Keratinocyte (primary cell): ENCODE data around the gene DPYSL4. TPM values are rescaled to one million over a fixed set of nuclear protein-coding genes. Genes with fewer than 3 reads are reported as not detected.

ENCODE experiments used
- DNase-seq: peaks from one replicate; pipeline ENCODE4 v3.0.0-alpha.2; 2011; ENCODE audit warnings: low read depth, missing footprints, low spot score
- FAIRE-seq: peaks from 2 replicates; lab custom pipeline; 2011; peaks lifted over from hg19 to GRCh38; lab: Jason Lieb, UNC
- H2AFZ ChIP-seq: 2 replicates; pipeline ENCODE4 v1.6.0; 2012; ENCODE audit warnings: low read length, control low read depth, inconsistent platforms; ENCODE audit not compliant: control insufficient read depth
- H3K27ac ChIP-seq: 2 replicates; pipeline ENCODE4 v1.5.1; 2011; ENCODE audit warnings: low read length; ENCODE audit not compliant: control insufficient read depth, insufficient read depth
- H3K27me3 ChIP-seq: 3 replicates; pipeline ENCODE4 v1.6.0; 2011; ENCODE audit warnings: low read length; ENCODE audit not compliant: control insufficient read depth, insufficient read depth; ENCODE audit errors: extremely low read depth
- H3K36me3 ChIP-seq, 2 experiments: 2 replicates in 1 of 2; 3 replicates in 1 of 2; pipeline ENCODE4 v1.5.1; 2011; ENCODE audit warnings: low read length in 2 of 2, mild to moderate bottlenecking in 1 of 2; ENCODE audit not compliant: control insufficient read depth in 2 of 2, insufficient read depth in 2 of 2; ENCODE audit errors: extremely low read depth in 1 of 2
- H3K4me1 ChIP-seq: 3 replicates; pipeline ENCODE4 v1.5.1; 2011; ENCODE audit warnings: low read length; ENCODE audit not compliant: control insufficient read depth, insufficient read depth; ENCODE audit errors: extremely low read depth
- H3K4me2 ChIP-seq: 3 replicates; pipeline ENCODE4 v1.6.0; 2011; ENCODE audit warnings: low read depth, low read length; ENCODE audit not compliant: control insufficient read depth, insufficient read depth; ENCODE audit errors: extremely low read depth
- H3K4me3 ChIP-seq, 3 experiments: fragments of 200-600 bp in 1 of 3; sonication (generic) in 1 of 3; 2 replicates in 2 of 3; 3 replicates in 1 of 3; pipeline ENCODE4 v1.5.1; 2011 to 2016; ENCODE audit warnings: low read length in 3 of 3, mild to moderate bottlenecking in 3 of 3, control low read depth in 2 of 3, inconsistent platforms in 1 of 3, low read depth in 1 of 3, mixed read lengths in 1 of 3, mixed run types in 1 of 3, moderate library complexity in 1 of 3; ENCODE audit not compliant: control insufficient read depth in 2 of 3, insufficient read depth in 2 of 3; ENCODE audit errors: extremely low read depth in 1 of 3
- H3K79me2 ChIP-seq: 2 replicates; pipeline ENCODE4 v1.6.0; 2012; ENCODE audit warnings: low read length; ENCODE audit not compliant: control insufficient read depth, insufficient read depth
- H3K9ac ChIP-seq: 3 replicates; pipeline ENCODE4 v1.6.0; 2011; ENCODE audit warnings: low read length; ENCODE audit not compliant: control insufficient read depth, insufficient read depth; ENCODE audit errors: extremely low read depth
- H3K9me1 ChIP-seq: 3 replicates; pipeline ENCODE4 v1.6.0; 2011; ENCODE audit warnings: low read length; ENCODE audit not compliant: control insufficient read depth, insufficient read depth; ENCODE audit errors: extremely low read depth
- H3K9me3 ChIP-seq: 2 replicates; pipeline ENCODE4 v1.5.1; 2012; ENCODE audit warnings: low read depth, low read length; ENCODE audit not compliant: control insufficient read depth
- H4K20me1 ChIP-seq: 3 replicates; pipeline ENCODE4 v1.6.0; 2011; ENCODE audit warnings: low read length; ENCODE audit not compliant: control insufficient read depth, insufficient read depth; ENCODE audit errors: extremely low read depth
- EZH2 ChIP-seq: IDR thresholded peaks from one replicate; pipeline ENCODE4 v1.6.1; 2012; ENCODE audit warnings: inconsistent platforms, mild to moderate bottlenecking, low read length, moderate library complexity
- dilution Hi-C: fragments of 300-500 bp; cut with MboI; formaldehyde crosslinking; loops from one replicate; pipeline ENCODE4 v1.7.0; 2020; ENCODE audit warnings: low sequenced_read_pairs; ENCODE audit not compliant: extremely low pct_ligation_motif_present
- polyA plus RNA-seq, 5 experiments: library from polyadenylated mRNA; depleted of rRNA in 3 of 5; stranded (reverse) in 3 of 5; stranded (forward) in 1 of 5; unstranded in 1 of 5; fragments of >200 nt; gene quantifications; 1 replicate in 1 of 5; 2 replicates in 3 of 5; 3 replicates in 1 of 5; pipeline versions ENCODE4 v1.2.1 to v1.2.3, GENCODE V29; 2011 to 2012; ENCODE audit warnings: missing spikeins in 2 of 5, low read depth in 1 of 5, low replicate concordance in 1 of 5
- TF ChIP-seq, protein P1 (sequence below), 3 experiments: IDR thresholded peaks in 1 of 3; conservative IDR thresholded peaks in 1 of 3; optimal IDR thresholded peaks in 1 of 3; 2 replicates in 2 of 3; 3 replicates in 1 of 3; pipeline versions ENCODE3 to v1.5.1; 2011; ENCODE audit warnings: low read length in 3 of 3, mild to moderate bottlenecking in 3 of 3, moderate library complexity in 2 of 3, control low read depth in 1 of 3, inconsistent platforms in 1 of 3; ENCODE audit not compliant: insufficient read depth in 2 of 3; ENCODE audit errors: extremely low read depth in 1 of 3

Gene DPYSL4
- polyA plus RNA-seq, 1 donor (not counting 4 experiments of a cell fraction or from before 2014, with no cell fraction given): 7.4 TPM

GRCh38 chr10:132243141-132243540 lies 56.4 kb downstream of the DPYSL4 start:
- H3K36me3 ChIP-seq: no peaks in the 10 kb centered on the region
- H3K79me2 ChIP-seq: no peaks in the 10 kb centered on the region
- no peaks in the 10 kb centered on the region for H3K9me3 ChIP-seq
- FAIRE-seq (no peak), DNase-seq (no peak)
- no peaks in the 10 kb centered on the region for H3K27me3 ChIP-seq
- H3K27ac ChIP-seq: no peak overlapping the region
- no peaks in the 10 kb centered on the region for H4K20me1 ChIP-seq
- TF ChIP-seq, protein P1, sequence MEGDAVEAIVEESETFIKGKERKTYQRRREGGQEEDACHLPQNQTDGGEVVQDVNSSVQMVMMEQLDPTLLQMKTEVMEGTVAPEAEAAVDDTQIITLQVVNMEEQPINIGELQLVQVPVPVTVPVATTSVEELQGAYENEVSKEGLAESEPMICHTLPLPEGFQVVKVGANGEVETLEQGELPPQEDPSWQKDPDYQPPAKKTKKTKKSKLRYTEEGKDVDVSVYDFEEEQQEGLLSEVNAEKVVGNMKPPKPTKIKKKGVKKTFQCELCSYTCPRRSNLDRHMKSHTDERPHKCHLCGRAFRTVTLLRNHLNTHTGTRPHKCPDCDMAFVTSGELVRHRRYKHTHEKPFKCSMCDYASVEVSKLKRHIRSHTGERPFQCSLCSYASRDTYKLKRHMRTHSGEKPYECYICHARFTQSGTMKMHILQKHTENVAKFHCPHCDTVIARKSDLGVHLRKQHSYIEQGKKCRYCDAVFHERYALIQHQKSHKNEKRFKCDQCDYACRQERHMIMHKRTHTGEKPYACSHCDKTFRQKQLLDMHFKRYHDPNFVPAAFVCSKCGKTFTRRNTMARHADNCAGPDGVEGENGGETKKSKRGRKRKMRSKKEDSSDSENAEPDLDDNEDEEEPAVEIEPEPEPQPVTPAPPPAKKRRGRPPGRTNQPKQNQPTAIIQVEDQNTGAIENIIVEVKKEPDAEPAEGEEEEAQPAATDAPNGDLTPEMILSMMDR (optimal IDR thresholded peaks at IDR 0.05 in 1 of 3, IDR thresholded peaks at IDR 0.05 in 1 of 3, conservative IDR thresholded peaks at IDR 0.05 in 1 of 3; ENCODE audit: extremely low read depth in 1 of 3, insufficient read depth in 2 of 3, low read length in 3 of 3): no peak
- no peak for TF ChIP-seq EZH2
- no peaks in the 10 kb centered on the region for H3K4me1 ChIP-seq
- H3K9ac ChIP-seq: no peak overlapping the region
- no peak overlapping the region for H3K4me2 ChIP-seq
- dilution Hi-C loops: no loop called here
- H3K4me3 ChIP-seq: no peak overlapping the region
- H3K9me1 ChIP-seq: no peaks in the 10 kb centered on the region
- H2AFZ ChIP-seq: no peak overlapping the region

- no peaks in the 10 kb centered on the region for H3K36me3 ChIP-seq
- H3K9ac ChIP-seq: no peak overlapping the region
- H3K4me2 ChIP-seq: no peak overlapping the region
- FAIRE-seq (no peak), DNase-seq (no peak)
- no peak overlapping the region for H3K27ac ChIP-seq
- H3K4me1 ChIP-seq: no peaks in the 10 kb centered on the region
- no peaks in the 10 kb centered on the region for H4K20me1 ChIP-seq
- no peaks in the 10 kb centered on the region for H3K9me3 ChIP-seq
- H3K79me2 ChIP-seq: no peaks in the 10 kb centered on the region
- H3K4me3 ChIP-seq: no peak overlapping the region
- H3K9me1 ChIP-seq: no peaks in the 10 kb centered on the region
- no peaks in the 10 kb centered on the region for H3K27me3 ChIP-seq
- dilution Hi-C loops: no loop called here
- no peak overlapping the region for H2AFZ ChIP-seq
- no peak for TF ChIP-seq EZH2
- TF ChIP-seq, protein P1 (optimal IDR thresholded peaks at IDR 0.05 in 1 of 3, IDR thresholded peaks at IDR 0.05 in 1 of 3, conservative IDR thresholded peaks at IDR 0.05 in 1 of 3; ENCODE audit: extremely low read depth in 1 of 3, insufficient read depth in 2 of 3, low read length in 3 of 3): no peak
Measured at GRCh38 chr10:132243626-132244025, 56.9 kb downstream of the DPYSL4 start.
